ENCODE results near the gene BBS1.

GRCh38 chr11:66494458-66494857, 16.0 kb upstream of the BBS1 start:
- TF ChIP-seq EZH2 (IDR thresholded peaks at IDR 0.05; ENCODE audit: low read length, unreplicated experiment) (no peak), CTCF (conservative IDR thresholded peaks at IDR 0.05; ENCODE audit: low read depth, low read length) (no peak), EZH2phosphoT487 (IDR thresholded peaks at IDR 0.05; ENCODE audit: borderline replicate concordance, low read length) (no peak)

Measured in PC-3 (cell line).